ENCODE measurements around the gene CHMP2A. TPM values are rescaled to one million over a fixed set of nuclear protein-coding genes. Genes with fewer than 3 reads are reported as not detected.
"Not testable (repeated sequence)": the region's sequence is repeated elsewhere in the genome, so short reads cannot be mapped to it uniquely, and the experiment has no call there.

The CHMP2A gene
- total RNA-seq, 2 experiments from 2014 or later = 88.3 to 90.0 TPM

- Mint-ChIP-seq H3K27ac (peak overlapping the region; percentile 92), H3K9me3 (no peaks in the 10 kb centered on the region), H3K4me1 (ENCODE audit: low read depth) (peaks cover 32% of the 10 kb centered on the region), H3K4me3 (peak overlapping the region; percentile 96), H3K36me3 (ENCODE audit: low read depth) (peaks cover 46% of the 10 kb centered on the region), H3K27me3 (peaks cover 7% of the 10 kb centered on the region)
- DNase-seq = no peak
- ChIA-PET POLR2A (interaction anchor here (1.0 to 13.1 kb wide), 9 partner anchors 9 to 164 kb away, joined by 3 to 164 read pairs (median 7); partner anchors contain the start of genes CHMP2A, UBE2M, ZBTB45 and ZNF837), CTCF (interaction anchor here (1.2 to 2.7 kb wide), 2 partner anchors 26 to 31 kb away, joined by 3 to 16 read pairs; partner anchors contain the start of gene ZBTB45)
- ATAC-seq = no peak
- intact Hi-C loops (cut with micrococcal nuclease) = no loop called here
- TF ChIP-seq CTCF (IDR thresholded peaks at IDR 0.05) = no peak
Observed at GRCh38 chr19:58545286-58546018, 9.5 kb downstream of the CHMP2A start.

GRCh38 chr19:58544591-58545285 is 10.2 kb downstream of the CHMP2A start:
- ChIA-PET CTCF (interaction anchor here (1.2 to 2.7 kb wide), 5 partner anchors 11 to 36 kb away, joined by 3 to 16 read pairs (median 5); partner anchors contain the start of gene ZBTB45), POLR2A (interaction anchor here (1.0 to 13.1 kb wide), 11 partner anchors 10 to 164 kb away, joined by 3 to 164 read pairs (median 7); partner anchors contain the start of genes CHMP2A, RPS5, UBE2M and ZBTB45)
- Mint-ChIP-seq H3K4me1 (ENCODE audit: low read depth) (peaks cover 32% of the 10 kb centered on the region), H3K9me3 (no peaks in the 10 kb centered on the region), H3K36me3 (ENCODE audit: low read depth) (peaks cover 42% of the 10 kb centered on the region), H3K27ac (peak overlapping the region; percentile 92), H3K4me3 (peak overlapping the region; percentile 96), H3K27me3 (peaks cover 9% of the 10 kb centered on the region)
- DNase-seq (peak; percentile 47), ATAC-seq (peak; percentile 38)
- TF ChIP-seq CTCF (IDR thresholded peaks at IDR 0.05) = no peak
- intact Hi-C loops (cut with micrococcal nuclease) = no loop called here

GRCh38 chr19:58543826-58544590 is 10.9 kb downstream of the CHMP2A start, which contains the start of gene TRIM28:
Gene TRIM28, plus strand, starts transcription at chr19:58544064. Its CDS starts 694 bp downstream, at chr19:58544758.
- ATAC-seq (peak; percentile 97), DNase-seq (peak; percentile 100)
- Mint-ChIP-seq H3K9me3 (no peaks in the 10 kb centered on the region), H3K4me3 (peak within 1 kb of the TSS; percentile 96), H3K27ac (peak within 1 kb of the TSS; percentile 97), H3K4me1 (ENCODE audit: low read depth) (peaks cover 32% of the 10 kb centered on the region), H3K27me3 (peaks cover 14% of the 10 kb centered on the region), H3K36me3 (ENCODE audit: low read depth) (peaks cover 38% of the 10 kb centered on the region)
- intact Hi-C loops (cut with micrococcal nuclease) = no loop called here
- no peak for TF ChIP-seq CTCF (IDR thresholded peaks at IDR 0.05)
- CTCF ChIA-PET = interaction anchor here (1.0 to 2.7 kb wide), 6 partner anchors 11 to 37 kb away, joined by 3 to 16 read pairs (median 4); partner anchors contain the start of genes CHMP2A and ZBTB45
- POLR2A ChIA-PET = interaction anchor here (0.8 to 13.1 kb wide), 14 partner anchors 8 to 157 kb away, joined by 3 to 164 read pairs (median 5); partner anchors contain the start of genes CHMP2A, RPS5, UBE2M and ZBTB45

- ChIA-PET POLR2A (interaction anchor here (0.8 to 13.1 kb wide), 11 partner anchors 9 to 82 kb away, joined by 3 to 164 read pairs (median 6); partner anchors contain the start of genes CHMP2A, UBE2M, ZBTB45 and ZNF446), CTCF (interaction anchor here (1.0 to 2.7 kb wide), 4 partner anchors 12 to 38 kb away, joined by 4 to 16 read pairs (median 6); partner anchors contain the start of genes CHMP2A and ZBTB45)
- peaks cover 37% of the 10 kb centered on the region for H3K4me1 Mint-ChIP-seq (ENCODE audit: low read depth)
- ATAC-seq; H3K9me3 Mint-ChIP-seq; H3K4me3 Mint-ChIP-seq; H3K27ac Mint-ChIP-seq; intact Hi-C loops (cut with micrococcal nuclease); DNase-seq: not testable (repeated sequence)
- H3K36me3 Mint-ChIP-seq (ENCODE audit: low read depth) = peaks cover 31% of the 10 kb centered on the region
- H3K27me3 Mint-ChIP-seq = peaks cover 16% of the 10 kb centered on the region
Observed at GRCh38 chr19:58542641-58543372, 12.1 kb downstream of the CHMP2A start.

- H3K4me1 Mint-ChIP-seq (ENCODE audit: low read depth) = peaks cover 13% of the 10 kb centered on the region
- ATAC-seq; intact Hi-C loops (cut with micrococcal nuclease); H3K36me3 Mint-ChIP-seq (ENCODE audit: low read depth); DNase-seq; H3K4me3 Mint-ChIP-seq; H3K9me3 Mint-ChIP-seq; H3K27ac Mint-ChIP-seq: not testable (repeated sequence)
- peaks cover 16% of the 10 kb centered on the region for H3K27me3 Mint-ChIP-seq
- POLR2A ChIA-PET = interaction anchor here (2.3 kb wide), 1 partner anchor 18 kb away, joined by 13 read pairs; the partner anchor contains the start of gene ZBTB45
- CTCF ChIA-PET = interaction anchor here (1.5 kb wide), 1 partner anchor 19 kb away, joined by 4 read pairs; the partner anchor contains the start of gene ZBTB45
Observed at GRCh38 chr19:58539169-58539559, 15.7 kb downstream of the CHMP2A start.

Measured in activated CD8-positive, alpha-beta T cell treated with anti-CD3 and anti-CD28 coated beads for 36 hours (primary cell).